Neuronal stem cell (in vitro differentiated cells): ENCODE data around the gene ABI2.
"Not testable (repeated sequence)": the region's sequence is repeated elsewhere in the genome, so short reads cannot be mapped to it uniquely, and the experiment has no call there.

ENCODE experiments used
- DNase-seq: peaks from one replicate; pipeline ENCODE4 v3.0.0-alpha.2; 2013; ENCODE audit warnings: low spot score
- H2AFZ ChIP-seq: one replicate; pipeline ENCODE4 v1.6.1; 2013; ENCODE audit warnings: mild to moderate bottlenecking, low read length, inconsistent platforms
- H2AK5ac ChIP-seq: 2 replicates; pipeline ENCODE4 v1.6.1; 2013; ENCODE audit warnings: low read depth, mild to moderate bottlenecking, inconsistent platforms, low read length, moderate library complexity, mixed read lengths
- H2BK120ac ChIP-seq: 2 replicates; pipeline ENCODE4 v1.6.1; 2013; ENCODE audit warnings: low read depth, mild to moderate bottlenecking, inconsistent platforms, low read length, moderate library complexity, mixed read lengths
- H2BK12ac ChIP-seq: one replicate; pipeline ENCODE4 v1.6.1; 2013; ENCODE audit warnings: low read length, inconsistent platforms
- H2BK15ac ChIP-seq: 2 replicates; pipeline ENCODE4 v1.6.1; 2013; ENCODE audit warnings: mild to moderate bottlenecking, low read length, inconsistent platforms, mixed read lengths
- H2BK5ac ChIP-seq: one replicate; pipeline ENCODE4 v1.6.1; 2013; ENCODE audit warnings: inconsistent platforms, mild to moderate bottlenecking, low read length, moderate library complexity
- H3K14ac ChIP-seq: one replicate; pipeline ENCODE4 v1.6.1; 2013; ENCODE audit warnings: low read length, inconsistent platforms
- H3K18ac ChIP-seq: 2 replicates; pipeline ENCODE4 v1.6.1; 2013; ENCODE audit warnings: low read length, inconsistent platforms
- H3K23ac ChIP-seq: 2 replicates; pipeline ENCODE4 v1.6.1; 2013; ENCODE audit warnings: low read depth, mild to moderate bottlenecking, mixed read lengths, low read length, inconsistent platforms; ENCODE audit not compliant: poor library complexity
- H3K27ac ChIP-seq: replicated peaks from 3 replicates; pipeline ENCODE4 v1.5.1; 2013; ENCODE audit warnings: low read length, inconsistent platforms
- H3K27me3 ChIP-seq, 3 experiments: 2 replicates each; pipeline ENCODE4 v1.6.1; 2013; ENCODE audit warnings: low read length in 3 of 3, mild to moderate bottlenecking in 2 of 3, inconsistent platforms in 1 of 3, low read depth in 1 of 3, mixed read lengths in 1 of 3, moderate library complexity in 1 of 3; ENCODE audit not compliant: control insufficient read depth in 3 of 3, insufficient read depth in 3 of 3
- H3K36me3 ChIP-seq, 2 donors: replicated peaks in 1 of 2; 2 replicates each; pipeline ENCODE4 v1.6.1; 2013; ENCODE audit warnings: low read length in 2 of 2; ENCODE audit not compliant: control insufficient read depth in 2 of 2, insufficient read depth in 2 of 2
- H3K4ac ChIP-seq: 2 replicates; pipeline ENCODE4 v1.6.1; 2013; ENCODE audit warnings: inconsistent platforms, mild to moderate bottlenecking, low read length, moderate library complexity
- H3K4me1 ChIP-seq, 2 donors: 1 replicate in 1 of 2; 2 replicates in 1 of 2; pipeline ENCODE4 v1.6.1; 2013; ENCODE audit warnings: low read length in 2 of 2, low read depth in 1 of 2; ENCODE audit not compliant: control insufficient read depth in 2 of 2, insufficient read depth in 1 of 2
- H3K4me2 ChIP-seq: one replicate; pipeline ENCODE4 v1.6.1; 2013; ENCODE audit warnings: mild to moderate bottlenecking, low read length, inconsistent platforms; ENCODE audit not compliant: insufficient read depth, poor library complexity, severe bottlenecking
- H3K4me3 ChIP-seq, 2 donors: 2 replicates each; pipeline ENCODE4 v1.5.1; 2013; ENCODE audit warnings: low read length in 2 of 2, mild to moderate bottlenecking in 2 of 2, inconsistent platforms in 1 of 2, moderate library complexity in 1 of 2
- H3K79me1 ChIP-seq: one replicate; pipeline ENCODE4 v1.6.1; 2013; ENCODE audit warnings: low read depth, mild to moderate bottlenecking, inconsistent platforms, low read length, moderate library complexity
- H3K9ac ChIP-seq: one replicate; pipeline ENCODE4 v1.6.1; 2013; ENCODE audit warnings: mild to moderate bottlenecking, low read depth, low read length, inconsistent platforms; ENCODE audit not compliant: poor library complexity
- H3K9me3 ChIP-seq, 2 donors: replicated peaks in 1 of 2; 2 replicates each; pipeline versions ENCODE3 to v1.6.1; 2013; ENCODE audit warnings: low read length in 2 of 2, mild to moderate bottlenecking in 2 of 2, inconsistent platforms in 1 of 2, low read depth in 1 of 2, mixed read lengths in 1 of 2, moderate library complexity in 1 of 2; ENCODE audit not compliant: control insufficient read depth in 2 of 2, insufficient read depth in 1 of 2
- H4K8ac ChIP-seq: one replicate; pipeline ENCODE4 v1.6.1; 2013; ENCODE audit warnings: low read depth, mild to moderate bottlenecking, inconsistent platforms, low read length, moderate library complexity
- H4K91ac ChIP-seq: one replicate; pipeline ENCODE4 v1.6.1; 2013; ENCODE audit warnings: low read length, low read depth, mild to moderate bottlenecking, inconsistent platforms; ENCODE audit not compliant: poor library complexity
- WGBS, 2 donors: extraction: QIAGEN DNeasy Blood & Tissue Kit; methylation state at CpG; one replicate each; pipeline ENCODE4 v1.1.7; 2013; ENCODE audit warnings: missing lambda C conversion rate in 2 of 2, mixed read lengths in 1 of 2; ENCODE audit not compliant: insufficient read length in 2 of 2, insufficient replicate concordance in 1 of 2; ENCODE audit errors: extremely low coverage in 2 of 2; 5-methylcytosine and 5-hydroxymethylcytosine counted together

Gene ABI2

DNA sequence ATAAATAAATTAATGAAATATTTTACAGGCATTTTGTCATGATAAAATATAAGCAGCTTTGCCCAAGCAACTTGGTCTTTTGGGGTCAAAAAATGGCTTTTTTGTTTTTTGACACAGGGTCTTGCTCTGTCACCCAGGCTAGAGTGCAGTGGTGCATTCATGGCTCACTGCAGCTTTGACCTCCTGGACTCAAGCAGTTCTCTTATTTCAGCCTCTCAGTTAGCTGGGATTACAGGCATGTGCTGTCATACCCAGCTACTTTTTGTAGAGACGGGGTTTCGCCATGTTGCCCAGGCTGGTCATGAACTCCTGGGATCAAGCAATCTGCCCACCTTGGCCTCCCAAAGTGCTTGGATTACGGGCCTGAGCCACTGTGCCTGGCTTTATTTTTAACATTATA lies 51.0 kb downstream of the ABI2 start:
- Histone ChIP-seq H3K9me3 (no peaks in the 10 kb centered on the region), H3K23ac (no peak overlapping the region), H2BK120ac (no peak overlapping the region), H3K27ac (no peak overlapping the region), H2AK5ac (no peak overlapping the region), H4K91ac (no peak overlapping the region), H3K18ac (no peak overlapping the region), H3K9ac (no peak overlapping the region), H3K4ac (no peak overlapping the region), H3K79me1 (peaks cover 2% of the 10 kb centered on the region), H2BK5ac (no peak overlapping the region), H2AFZ (no peak overlapping the region), H3K14ac (no peak overlapping the region), H3K4me2 (no peak overlapping the region), H2BK15ac (no peak overlapping the region), H3K4me1 (peaks cover 0 to 4% of the 10 kb centered on the region in 2 donors), H3K4me3 (no peak overlapping the region), H3K36me3 (peaks cover 7 to 91% of the 10 kb centered on the region in 2 donors), H3K27me3 (no peaks in the 10 kb centered on the region), H2BK12ac (no peak overlapping the region), H4K8ac (no peak overlapping the region)
- no peak for DNase-seq
- no CpG with 5 or more reads among the region's 3 CpGs for WGBS, 2 donors

DNA sequence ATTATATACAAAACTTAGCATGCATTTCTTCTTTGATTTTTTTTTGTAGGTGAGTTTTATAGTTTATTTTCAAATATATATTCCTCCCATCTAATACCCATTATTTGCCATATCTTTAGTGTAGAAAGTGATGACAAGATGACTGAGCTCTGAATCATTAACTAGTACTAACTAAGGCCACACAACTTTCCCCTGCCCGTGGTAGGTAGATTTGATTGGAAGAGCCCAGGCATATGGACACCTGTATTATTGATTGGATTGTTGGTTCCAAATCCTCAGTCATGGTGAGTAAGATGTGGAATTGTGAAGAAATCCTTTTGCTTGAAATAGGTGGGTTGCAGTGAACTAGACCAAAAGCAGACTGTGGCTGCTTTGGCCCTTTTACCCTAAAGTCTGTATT lies 54.8 kb downstream of the ABI2 start:
- Histone ChIP-seq H3K36me3 (peaks cover 4 to 85% of the 10 kb centered on the region in 2 donors), H3K79me1 (peaks cover 2% of the 10 kb centered on the region), H2BK12ac (no peak overlapping the region), H4K8ac (no peak overlapping the region), H3K23ac (no peak overlapping the region), H2BK5ac (no peak overlapping the region), H3K27me3 (no peaks in the 10 kb centered on the region), H3K4me3 (no peak overlapping the region), H4K91ac (no peak overlapping the region), H3K18ac (no peak overlapping the region), H2BK15ac (no peak overlapping the region), H3K4me2 (no peak overlapping the region), H3K4ac (no peak overlapping the region), H3K9ac (no peak overlapping the region), H3K9me3 (no peaks in the 10 kb centered on the region), H3K4me1 (peaks cover 0 to 4% of the 10 kb centered on the region in 2 donors), H3K14ac (no peak overlapping the region), H2AFZ (no peak overlapping the region), H2AK5ac (no peak overlapping the region), H2BK120ac (no peak overlapping the region), H3K27ac (no peak overlapping the region)
- no peak for DNase-seq
- WGBS, 2 donors: no CpG with 5 or more reads among the region's 1 CpG

DNA sequence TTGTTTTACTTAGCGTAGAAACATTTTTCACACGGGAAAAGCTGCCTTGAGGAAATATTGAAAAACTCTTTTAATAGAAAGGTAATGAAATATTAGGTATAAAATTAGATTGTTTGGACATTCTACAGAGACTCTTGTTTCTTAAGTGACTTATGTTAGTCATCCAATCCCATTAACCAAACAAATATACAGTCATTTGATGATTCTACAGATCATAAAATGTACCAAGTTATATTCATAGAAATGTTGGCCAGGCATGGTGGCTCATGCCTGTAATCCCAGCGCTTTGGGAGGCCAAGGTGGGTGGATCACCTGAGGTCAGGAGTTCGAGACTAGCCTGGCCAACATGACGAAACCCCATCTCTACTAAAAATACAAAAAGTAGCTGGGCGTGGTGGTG lies 60.0 kb downstream of the ABI2 start:
- not testable (repeated sequence) for H3K18ac ChIP-seq, H3K9ac ChIP-seq, H3K14ac ChIP-seq, H2AFZ ChIP-seq, H3K79me1 ChIP-seq, H3K27ac ChIP-seq, H2AK5ac ChIP-seq, H2BK120ac ChIP-seq, H4K8ac ChIP-seq, H3K4me3 ChIP-seq, H2BK15ac ChIP-seq, H3K27me3 ChIP-seq, H3K4me1 ChIP-seq, DNase-seq, H3K4ac ChIP-seq, H3K4me2 ChIP-seq, H2BK5ac ChIP-seq, H2BK12ac ChIP-seq, H3K23ac ChIP-seq, H3K9me3 ChIP-seq, H4K91ac ChIP-seq
- WGBS, 2 donors: no CpG with 5 or more reads among the region's 6 CpGs
- H3K36me3 ChIP-seq: peaks cover 5 to 83% of the 10 kb centered on the region in 2 donors

DNA sequence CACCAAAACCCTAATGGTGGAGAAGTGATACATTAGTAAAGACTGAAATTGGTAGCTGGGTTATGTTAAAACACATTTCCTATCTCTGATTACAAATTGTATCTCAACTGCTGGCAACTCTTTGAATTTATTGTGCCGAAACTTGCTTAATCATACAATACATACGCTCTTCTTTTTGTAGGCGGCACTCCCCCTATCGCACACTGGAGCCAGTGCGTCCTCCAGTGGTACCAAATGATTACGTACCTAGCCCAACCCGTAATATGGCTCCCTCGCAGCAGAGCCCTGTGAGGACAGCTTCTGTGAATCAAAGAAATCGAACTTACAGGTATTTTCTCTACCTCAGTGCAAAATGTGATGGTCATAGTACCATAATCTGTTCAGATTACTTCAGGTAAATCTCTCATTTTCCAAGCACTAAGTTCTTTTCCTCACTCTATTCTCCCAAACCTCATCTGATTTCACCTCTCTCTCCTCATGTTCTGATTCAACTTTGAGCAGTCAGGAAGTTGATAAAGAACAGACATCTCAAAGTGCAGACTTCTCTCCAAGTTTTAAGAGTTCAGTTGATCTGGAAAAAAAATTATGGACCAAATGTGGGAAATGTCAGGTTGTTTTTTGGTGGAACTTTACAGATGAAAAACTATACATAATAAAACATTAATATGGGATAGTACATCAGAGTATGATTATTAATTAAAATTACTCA lies 66.5 kb downstream of the ABI2 start:
- Histone ChIP-seq H3K27me3 (no peaks in the 10 kb centered on the region), H2BK120ac (no peak overlapping the region), H3K18ac (no peak overlapping the region), H3K79me1 (no peaks in the 10 kb centered on the region), H2BK15ac (no peak overlapping the region), H3K9ac (no peak overlapping the region), H3K4me1 (no peaks in the 10 kb centered on the region), H2BK5ac (no peak overlapping the region), H3K36me3 (peaks cover 11 to 95% of the 10 kb centered on the region in 2 donors), H4K91ac (no peak overlapping the region), H3K14ac (no peak overlapping the region), H3K4ac (no peak overlapping the region), H3K4me3 (no peak overlapping the region), H3K9me3 (peaks cover 4 to 19% of the 10 kb centered on the region in 2 donors), H2AK5ac (no peak overlapping the region), H3K23ac (no peak overlapping the region), H3K4me2 (no peak overlapping the region), H3K27ac (no peak overlapping the region), H2BK12ac (no peak overlapping the region), H4K8ac (no peak overlapping the region), H2AFZ (no peak overlapping the region)
- WGBS, 2 donors: no CpG with 5 or more reads among the region's 9 CpGs
- DNase-seq: no peak
